ENCODE results near the gene CALML6.
A peak's percentile ranks its signal among the peaks of the same experiment; 100 is the strongest.

CALML6 gene

DNA sequence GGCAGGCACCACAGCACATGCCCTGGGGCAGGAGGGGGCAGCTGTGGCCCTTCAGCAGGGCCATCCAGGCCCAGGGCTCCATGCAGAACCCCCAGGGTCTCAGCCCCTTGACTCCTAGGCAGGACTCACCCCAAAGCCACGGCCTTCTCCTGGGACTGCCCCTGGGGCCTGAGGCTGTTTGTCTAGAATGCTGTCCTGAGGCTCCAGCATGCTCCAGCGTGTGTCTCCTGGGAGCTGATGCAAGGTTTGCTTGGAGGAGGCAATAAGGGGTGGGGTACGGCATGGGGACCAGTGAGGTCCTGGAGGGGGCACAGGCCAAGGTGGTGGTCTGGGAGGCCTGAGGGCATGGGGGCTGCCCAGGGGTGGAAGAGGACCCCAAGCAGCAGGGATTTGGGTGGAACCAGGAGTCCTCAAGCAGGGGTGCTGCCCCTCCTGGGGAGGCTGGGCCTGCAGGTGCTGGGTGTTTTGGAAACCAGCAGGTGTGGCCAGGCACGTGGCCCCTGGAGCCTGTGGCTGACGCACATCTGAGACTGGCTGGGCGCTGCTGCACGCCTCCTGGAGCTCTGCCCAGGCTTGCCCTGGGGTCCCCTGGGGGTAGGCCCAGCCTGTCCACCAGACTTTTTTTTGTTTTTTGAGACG lies 7.8 kb upstream of the CALML6 start:
- peak; percentile 41 for DNase-seq
- in situ Hi-C loops (cut with MboI; ENCODE audit: low pct_unique_long_range_greater_than_20kb, low sequenced_read_pairs): no loop called here

DNA sequence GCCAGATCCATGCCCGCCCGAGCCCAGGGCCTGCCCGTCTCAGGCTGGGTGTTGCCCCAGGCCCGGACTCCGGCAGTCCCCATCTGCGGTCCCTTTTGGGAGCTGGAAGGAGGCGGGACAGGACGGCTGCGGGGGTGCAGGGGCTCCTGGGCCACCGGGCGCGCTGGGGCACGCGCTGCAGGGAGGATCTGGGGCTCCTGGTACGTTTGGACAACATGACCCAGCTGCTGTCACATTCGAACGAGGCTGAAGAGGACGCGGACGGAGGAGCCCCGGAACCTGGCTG lies 6.6 kb upstream of the CALML6 start:
- in situ Hi-C loops (cut with MboI; ENCODE audit: low pct_unique_long_range_greater_than_20kb, low sequenced_read_pairs): no loop called here
- no peak for DNase-seq

DNA sequence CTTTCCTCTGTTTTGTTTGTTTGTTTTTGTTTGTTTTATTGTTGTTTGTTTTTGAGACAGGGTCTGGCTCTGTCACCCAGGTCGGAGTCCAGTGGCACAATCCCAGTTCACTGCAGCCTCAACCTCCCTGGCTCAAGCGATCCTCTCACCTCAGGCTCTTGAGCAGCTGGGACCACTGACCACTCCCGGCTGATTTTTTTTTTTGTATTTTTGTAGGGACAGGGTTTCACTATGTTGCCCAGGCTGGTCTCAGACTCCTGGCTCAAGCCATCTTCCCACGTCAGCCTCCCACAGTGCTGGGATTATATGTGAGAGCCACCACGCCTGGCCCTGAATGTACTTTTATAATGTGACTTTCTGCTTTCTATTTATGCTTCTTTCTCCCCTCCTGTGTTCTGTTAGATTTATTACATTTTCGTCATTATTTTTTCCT lies 5.0 kb upstream of the CALML6 start:
- in situ Hi-C loops (cut with MboI; ENCODE audit: low pct_unique_long_range_greater_than_20kb, low sequenced_read_pairs): no loop called here
- no peak for DNase-seq

DNA sequence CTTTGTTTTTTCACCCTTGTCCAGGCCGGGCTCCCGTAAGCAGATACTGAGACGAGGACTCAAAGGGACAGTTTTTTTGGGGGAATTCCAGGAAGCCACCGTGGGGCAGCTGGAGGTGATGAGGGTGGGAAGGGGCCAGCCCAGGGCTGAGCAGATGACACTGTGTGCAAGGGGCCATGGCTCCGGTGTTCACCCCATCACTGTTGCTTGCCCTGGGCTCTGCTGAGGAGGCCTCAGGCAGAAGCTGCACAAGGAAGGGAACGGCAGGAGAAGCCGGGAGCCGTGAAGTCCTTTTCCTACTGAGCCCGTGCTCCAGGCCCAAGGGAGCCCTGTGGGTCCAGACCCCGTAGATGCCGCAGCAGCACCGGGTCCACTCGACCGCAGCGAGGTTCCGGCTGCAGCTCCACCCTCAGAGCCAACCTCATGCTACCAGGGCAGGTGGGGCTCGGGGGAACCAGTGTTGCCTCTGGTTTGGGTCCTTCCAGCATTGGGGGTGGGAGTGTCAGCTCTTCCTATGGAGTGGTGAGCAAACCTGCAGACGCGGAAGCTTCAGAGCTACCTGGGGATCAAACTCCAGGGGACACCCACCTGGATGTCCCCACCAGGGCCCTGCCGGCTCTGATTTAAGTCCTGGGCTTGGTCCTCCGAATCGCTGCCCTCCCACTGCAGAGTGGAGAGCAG lies 4.3 kb upstream of the CALML6 start:
- no peak for DNase-seq
- in situ Hi-C loops (cut with MboI; ENCODE audit: low pct_unique_long_range_greater_than_20kb, low sequenced_read_pairs): no loop called here

DNA sequence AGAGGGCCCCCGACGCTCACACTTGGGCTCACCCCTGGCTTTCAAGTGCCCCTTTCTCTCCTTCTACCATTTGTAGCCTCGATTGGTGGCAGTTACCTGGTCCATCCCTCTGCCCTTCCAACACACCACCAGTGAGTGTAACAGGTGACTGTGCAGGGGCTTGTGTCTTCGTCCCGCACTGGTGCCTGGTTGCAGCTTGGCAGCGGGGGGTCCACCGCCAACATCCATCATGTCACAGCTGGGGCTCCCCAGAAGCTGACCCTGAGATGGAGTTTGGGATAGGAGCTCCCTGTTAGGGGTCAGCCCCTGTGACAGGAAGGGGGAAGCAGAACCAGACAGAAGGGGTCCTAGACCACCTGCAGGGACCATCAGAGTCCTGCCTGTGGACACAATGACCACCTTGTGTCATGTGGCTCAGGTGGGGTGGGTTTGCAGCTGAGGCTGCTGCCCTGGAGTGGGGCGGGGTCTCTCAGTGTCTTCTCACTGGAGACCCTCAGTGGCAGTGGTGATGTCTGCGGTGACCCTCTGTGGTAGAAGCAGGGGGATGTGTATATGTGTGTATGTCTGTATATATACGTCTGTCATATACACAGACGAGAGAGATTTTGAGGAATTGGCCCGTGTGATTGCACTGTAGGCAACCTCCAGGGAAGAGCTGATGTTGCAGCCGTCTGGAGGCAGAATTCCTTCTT lies 3.6 kb upstream of the CALML6 start:
- in situ Hi-C loops (cut with MboI; ENCODE audit: low pct_unique_long_range_greater_than_20kb, low sequenced_read_pairs): no loop called here
- no peak for DNase-seq

DNA sequence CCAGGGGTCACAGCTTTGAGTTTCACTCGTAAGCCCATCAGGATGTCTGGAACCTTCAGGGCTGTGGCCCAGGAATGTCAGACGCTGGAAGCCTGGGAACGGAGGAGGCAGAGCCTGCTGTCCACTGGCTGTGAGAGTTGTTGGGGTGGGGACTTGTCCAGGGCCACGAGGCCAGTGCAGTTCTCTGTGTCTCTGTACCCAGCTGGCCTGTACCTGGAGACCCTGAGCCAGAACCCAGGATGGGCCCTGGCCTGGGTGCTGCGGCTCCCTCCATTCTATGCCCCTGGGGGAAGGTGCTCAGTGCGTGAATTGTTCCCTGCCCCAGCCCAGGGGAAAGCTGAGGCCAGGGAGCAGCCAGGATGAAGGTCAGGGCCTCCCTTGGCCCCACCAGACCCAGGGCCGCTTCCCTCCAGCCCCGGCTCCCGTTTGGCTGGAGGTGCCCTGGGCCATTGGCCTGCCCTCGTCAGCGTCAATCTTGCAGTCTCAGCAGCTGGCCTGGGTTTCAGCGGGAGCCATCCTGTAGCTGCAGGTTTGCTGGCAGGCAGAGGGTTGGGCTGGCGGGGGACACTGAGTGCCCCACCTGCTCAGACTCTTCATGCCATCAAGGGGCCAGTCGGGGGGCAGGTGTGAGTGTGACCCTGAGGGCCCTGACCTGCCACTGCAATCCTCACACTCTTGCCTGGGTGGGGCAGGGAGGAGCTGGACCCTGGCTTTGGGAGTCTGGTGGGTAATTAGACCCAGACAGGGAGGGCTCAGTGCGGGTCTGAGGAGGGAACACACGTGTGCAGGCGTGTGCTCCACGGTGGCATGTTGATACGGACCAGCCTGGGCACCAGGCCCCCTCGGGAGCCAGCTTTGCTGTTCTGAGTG lies 724 bp upstream of the CALML6 start:
- in situ Hi-C loops (cut with MboI; ENCODE audit: low pct_unique_long_range_greater_than_20kb, low sequenced_read_pairs): no loop called here
- no peak for DNase-seq

DNA sequence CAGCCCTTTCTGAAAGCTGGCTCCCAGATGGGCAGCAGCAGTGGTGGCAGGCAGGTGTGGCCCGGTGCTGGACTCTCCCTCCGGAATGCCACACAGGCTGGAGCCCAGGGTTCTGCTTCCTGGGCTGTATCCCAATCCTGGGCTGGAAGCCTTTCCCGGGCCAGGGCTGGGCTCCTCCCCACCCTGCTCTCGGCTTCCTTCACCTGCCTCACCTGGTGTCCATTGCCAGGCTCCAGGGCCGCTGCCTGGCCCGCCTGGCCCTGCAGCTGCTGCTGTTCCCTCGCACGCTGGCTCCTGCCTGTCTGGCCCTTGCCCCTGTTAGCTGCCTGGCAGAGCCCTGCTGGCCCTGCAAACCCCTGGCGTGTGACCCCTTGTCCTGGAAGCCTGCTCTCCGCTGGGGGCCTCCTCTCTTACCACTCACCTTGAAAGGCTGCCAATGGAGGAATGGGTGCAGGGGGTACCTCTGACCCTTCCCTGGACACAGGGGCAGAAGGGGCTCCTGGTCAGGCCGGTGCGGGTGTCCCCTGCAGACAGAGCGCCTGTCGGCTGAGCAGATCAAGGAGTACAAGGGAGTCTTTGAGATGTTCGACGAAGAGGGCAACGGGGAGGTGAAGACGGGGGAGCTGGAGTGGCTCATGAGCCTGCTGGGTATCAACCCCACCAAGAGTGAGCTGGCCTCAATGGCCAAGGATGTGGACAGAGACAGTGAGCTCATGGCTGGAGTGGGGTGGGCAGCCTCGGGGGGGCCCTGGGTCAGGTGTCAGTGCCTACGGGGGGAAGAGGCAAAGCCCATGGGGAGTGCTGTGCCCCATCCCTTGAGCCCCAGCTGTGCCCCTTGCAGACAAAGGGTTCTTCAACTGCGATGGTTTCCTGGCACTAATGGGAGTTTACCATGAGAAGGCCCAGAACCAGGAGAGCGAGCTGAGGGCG lies 1.1 kb downstream of the CALML6 start:
- in situ Hi-C loops (cut with MboI; ENCODE audit: low pct_unique_long_range_greater_than_20kb, low sequenced_read_pairs): no loop called here
- no peak for DNase-seq

DNA sequence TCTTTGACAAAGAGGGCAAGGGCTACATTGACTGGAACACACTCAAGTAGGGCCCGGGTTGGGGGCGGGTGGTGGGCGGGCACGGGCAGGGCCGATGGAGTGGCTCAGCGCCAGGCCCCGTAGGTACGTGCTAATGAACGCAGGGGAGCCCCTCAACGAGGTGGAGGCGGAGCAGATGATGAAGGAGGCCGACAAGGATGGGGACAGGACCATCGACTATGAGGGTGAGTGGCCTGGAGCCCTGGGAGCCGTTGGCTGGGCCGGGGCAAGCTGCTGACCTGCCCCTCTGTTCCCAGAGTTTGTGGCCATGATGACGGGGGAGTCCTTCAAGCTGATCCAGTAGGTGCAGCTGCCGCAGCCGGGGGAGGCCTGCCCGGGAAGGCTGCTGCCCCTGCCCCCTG lies 1.8 kb downstream of the CALML6 start:
- in situ Hi-C loops (cut with MboI; ENCODE audit: low pct_unique_long_range_greater_than_20kb, low sequenced_read_pairs): no loop called here
- no peak for DNase-seq

DNA sequence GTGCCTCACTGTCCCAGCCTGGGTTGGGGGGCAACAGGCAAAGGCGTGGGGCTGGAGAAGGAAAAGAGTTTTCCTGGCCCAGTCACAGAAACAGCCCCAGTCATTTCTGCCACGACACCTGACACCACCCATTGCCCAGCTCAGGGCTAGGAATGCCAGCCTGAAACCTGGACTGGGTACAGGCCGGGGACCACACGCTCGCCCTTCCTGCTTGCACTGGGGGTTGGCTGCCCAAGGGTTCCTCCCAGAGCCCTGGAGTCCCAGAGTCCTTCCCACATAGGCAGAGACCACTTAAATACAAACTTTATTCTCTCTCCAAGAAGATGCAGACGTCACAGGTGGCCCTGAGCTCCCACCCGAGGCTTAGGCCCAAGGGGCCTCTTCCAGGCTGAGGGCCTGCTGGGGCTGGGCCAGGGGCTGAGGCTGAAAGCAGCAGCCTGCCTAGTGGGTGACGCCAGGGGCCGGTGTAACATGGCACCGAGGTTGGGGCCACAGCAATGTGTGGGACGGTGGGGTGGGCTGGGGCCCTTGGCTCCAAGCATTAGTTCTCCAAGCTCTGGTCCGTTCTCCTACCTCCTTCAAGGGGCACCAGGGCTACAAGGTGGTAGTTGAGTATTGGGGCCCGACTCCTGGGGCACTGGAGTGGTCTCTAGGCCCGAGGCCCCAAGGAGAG lies 2.4 kb downstream of the CALML6 start:
- in situ Hi-C loops (cut with MboI; ENCODE audit: low pct_unique_long_range_greater_than_20kb, low sequenced_read_pairs): no loop called here
- DNase-seq: no peak

DNA sequence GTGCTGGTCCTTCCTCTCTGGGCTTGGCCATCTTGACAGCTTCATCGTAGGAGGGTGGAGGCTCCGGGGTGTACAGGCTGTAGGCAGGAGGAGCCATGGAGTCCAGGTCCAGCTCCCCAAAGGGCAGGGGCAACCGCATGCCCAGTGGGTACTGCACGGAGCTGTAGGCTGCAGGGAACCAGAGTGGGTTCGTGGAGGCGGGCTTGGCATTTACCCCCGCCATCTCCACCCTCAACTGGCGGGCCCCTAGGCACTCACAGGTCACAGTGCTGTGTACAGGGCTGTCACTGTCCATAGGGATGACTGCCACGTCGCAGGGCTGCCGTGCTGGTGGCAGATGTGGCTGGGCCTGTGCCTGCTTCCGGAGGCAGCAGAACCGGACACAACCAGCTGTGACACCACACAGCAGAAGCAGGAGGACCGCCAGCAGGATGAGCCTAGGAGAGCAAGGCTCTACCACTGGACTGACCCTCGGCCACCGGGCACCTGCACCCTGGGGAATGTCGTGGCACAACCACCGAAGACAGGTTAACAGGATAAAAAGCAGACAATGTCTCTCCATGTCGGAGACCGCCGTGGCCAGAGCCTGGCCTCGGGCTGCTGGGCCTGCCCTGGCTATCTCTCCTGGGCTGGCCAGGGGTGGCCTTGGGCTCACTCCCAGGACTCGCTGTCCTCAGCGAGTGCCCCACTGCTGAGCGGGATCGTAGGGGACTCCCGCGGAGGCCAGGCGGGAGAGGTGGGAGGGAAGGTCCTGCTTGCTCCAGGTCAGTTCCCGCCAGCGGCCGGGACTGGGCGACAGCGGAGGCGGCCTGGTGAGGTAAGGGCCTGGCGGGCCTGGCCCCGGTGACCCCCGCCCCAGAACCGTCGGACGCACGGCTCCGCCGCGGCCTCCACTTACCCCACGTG lies 3.2 kb downstream of the CALML6 start:
- in situ Hi-C loops (cut with MboI; ENCODE audit: low pct_unique_long_range_greater_than_20kb, low sequenced_read_pairs): no loop called here
- no peak for DNase-seq

DNA sequence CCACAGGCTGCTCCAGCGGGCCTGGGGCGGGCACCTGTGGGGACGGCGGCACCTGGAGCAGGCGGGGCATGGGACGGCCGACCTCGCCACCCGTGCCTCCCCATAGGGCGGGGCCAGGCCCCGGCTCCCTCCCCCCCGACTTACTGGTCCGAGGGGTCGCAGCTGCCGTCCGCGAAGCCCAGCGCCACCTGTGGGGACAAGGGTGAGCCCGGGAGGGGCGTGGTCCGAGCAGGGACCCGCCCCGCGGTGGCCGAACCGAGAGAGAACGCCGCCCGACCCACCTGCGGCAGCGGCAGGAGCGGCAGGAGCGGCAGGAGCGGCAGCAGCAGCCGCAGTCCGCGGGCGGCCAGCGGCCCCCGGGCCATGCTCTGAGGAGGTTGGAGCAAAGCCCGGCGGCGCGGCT lies 3.8 kb downstream of the CALML6 start, which contains the start of gene TMEM52:
TMEM52 (minus strand) TSS at position 379 of the 403 bp plus-strand sequence; CDS start at position 365, 14 bp downstream.
- DNase-seq: no peak
- in situ Hi-C loops (cut with MboI; ENCODE audit: low pct_unique_long_range_greater_than_20kb, low sequenced_read_pairs): no loop called here

DNA sequence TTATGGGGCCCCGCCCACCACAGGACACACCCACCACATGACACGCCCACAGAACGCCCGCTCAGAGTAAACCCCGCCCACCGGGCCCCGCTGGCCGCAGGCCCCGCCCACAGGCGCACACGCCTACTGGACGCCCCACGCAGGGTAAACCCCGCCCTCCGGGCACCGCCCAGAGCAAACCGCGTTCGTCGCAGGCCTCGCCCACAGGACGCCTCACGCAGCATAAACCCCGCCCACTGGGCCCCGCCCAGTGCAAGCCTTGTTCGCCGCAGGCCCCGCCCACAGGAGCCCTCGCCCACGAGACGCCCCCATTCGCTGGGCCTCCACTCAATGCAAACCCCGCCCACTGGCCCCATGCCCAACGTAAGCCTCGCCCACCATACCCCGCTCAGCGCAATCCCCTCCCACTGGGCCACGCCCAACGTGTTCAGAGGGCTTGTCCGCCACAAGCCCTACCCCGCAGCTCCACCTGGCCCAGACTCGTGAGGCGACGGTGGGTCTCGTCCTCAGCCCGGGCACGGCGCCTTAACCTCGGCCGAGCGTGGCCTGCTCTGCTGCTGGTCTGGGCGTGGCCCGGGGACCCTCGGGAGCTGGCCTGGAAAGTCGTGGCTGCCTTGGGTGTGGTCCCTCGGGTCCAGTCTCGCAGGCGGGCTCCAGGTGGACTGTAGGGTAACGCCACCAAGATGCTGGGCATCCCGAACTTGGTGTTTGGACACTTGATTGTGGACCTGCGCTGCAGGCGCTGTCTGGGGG lies 4.4 kb downstream of the CALML6 start:
- peak; percentile 99 for DNase-seq
- in situ Hi-C loops (cut with MboI; ENCODE audit: low pct_unique_long_range_greater_than_20kb, low sequenced_read_pairs): no loop called here

DNA sequence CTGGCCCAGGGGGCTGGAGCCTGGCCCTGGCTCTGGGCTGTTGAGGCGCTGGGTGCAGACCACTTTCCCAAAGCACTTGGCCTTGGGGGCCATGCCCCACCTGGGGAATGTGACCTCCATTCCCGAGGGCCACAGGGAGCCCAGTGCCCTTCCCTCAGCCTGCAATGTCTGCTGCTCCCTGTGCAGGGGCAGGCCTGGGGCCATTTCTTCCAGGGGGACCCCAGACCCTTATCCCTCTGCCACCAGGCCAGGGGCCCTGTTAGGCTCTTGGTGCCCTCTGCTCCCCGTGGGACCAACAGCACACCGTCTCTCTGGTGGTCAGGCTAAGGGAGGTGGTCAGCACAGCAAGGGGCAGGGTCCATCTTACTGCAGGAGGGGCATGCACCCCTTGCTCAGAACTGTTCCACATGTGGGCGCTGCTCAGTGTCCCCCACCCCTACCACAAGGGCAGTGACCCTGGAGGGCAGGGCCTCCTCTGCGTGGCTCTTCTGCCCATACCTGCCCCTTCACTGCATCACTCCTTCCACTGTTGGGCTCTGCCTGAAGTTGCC lies 5.1 kb downstream of the CALML6 start:
- no peak for DNase-seq
- in situ Hi-C loops (cut with MboI; ENCODE audit: low pct_unique_long_range_greater_than_20kb, low sequenced_read_pairs): no loop called here

DNA sequence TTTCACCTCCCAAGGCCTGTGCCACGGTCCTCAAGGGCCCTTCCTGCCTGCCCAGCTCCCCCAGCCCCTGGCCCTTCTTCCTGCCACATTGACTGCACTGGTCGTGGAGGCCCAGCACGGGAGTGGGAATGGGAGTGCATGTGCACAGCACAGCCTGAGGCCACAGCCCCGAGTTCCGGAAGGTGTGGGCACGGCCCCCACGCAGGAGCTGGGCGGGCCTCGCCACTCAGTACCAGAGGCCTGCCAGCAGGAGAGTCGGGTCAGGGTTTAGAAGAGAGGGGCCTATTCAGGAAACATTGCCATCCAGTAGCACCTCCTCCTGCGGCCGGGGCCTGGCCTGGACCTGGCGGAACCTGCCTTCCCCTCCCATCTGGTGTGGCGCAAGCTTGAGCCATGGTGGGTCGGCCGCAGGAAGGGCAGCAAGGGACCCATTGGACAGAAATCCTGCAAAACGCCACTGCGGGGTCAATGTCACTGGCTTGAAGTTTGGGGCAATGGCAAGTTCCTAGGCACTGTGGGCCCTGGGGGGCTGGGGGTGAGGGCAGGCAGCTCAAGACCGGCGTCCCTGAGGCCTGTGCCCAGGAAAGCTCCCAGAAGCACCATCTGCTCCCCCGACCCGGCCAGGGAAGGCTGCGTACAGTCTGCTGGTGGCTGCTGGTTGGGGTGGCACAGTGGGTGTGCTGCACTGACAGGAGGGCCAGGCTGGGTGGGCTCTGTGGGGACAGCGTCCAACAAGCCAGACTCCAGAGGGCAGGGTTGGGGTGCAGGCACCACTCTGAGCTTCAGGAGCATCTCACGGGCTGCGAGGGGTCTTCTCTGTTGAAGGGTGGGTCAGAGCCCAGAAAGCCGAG lies 5.8 kb downstream of the CALML6 start:
- no peak for DNase-seq
- in situ Hi-C loops (cut with MboI; ENCODE audit: low pct_unique_long_range_greater_than_20kb, low sequenced_read_pairs): no loop called here

DNA sequence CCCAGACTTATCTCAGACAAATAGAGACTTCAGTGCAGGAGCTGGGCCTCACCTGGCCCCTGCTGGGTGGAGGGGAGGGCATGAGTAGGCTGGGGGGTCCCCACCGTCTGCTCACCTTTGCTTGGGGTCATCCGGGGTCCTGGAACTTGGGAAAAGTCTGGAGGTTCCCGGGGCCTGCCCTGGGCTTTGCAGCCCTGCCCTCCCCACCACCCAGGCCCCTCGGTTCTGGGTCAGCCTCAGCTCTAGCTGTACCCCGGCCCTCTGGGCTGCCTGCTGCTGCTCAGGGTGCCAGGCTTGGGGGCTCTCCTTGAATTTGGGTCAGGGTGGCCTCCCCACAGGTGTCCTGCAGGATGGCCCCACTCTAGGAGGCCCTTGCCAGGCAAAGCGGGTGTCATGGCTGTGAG lies 6.4 kb downstream of the CALML6 start:
- DNase-seq: no peak
- in situ Hi-C loops (cut with MboI; ENCODE audit: low pct_unique_long_range_greater_than_20kb, low sequenced_read_pairs): no loop called here
